WTC11 (cell line): ENCODE measurements around the gene DPP9. TPM values are rescaled to one million over a fixed set of nuclear protein-coding genes. Genes with fewer than 3 reads are reported as not detected.

Experiments
- ATF2 ChIP-seq: sonication (generic); formaldehyde crosslinking; IDR thresholded peaks from 2 replicates; pipeline ENCODE4 v1.8.1; 2022; ENCODE audit warnings: low read depth, missing genetic modification reagents, borderline replicate concordance
- CREM ChIP-seq: sonication (generic); formaldehyde crosslinking; IDR thresholded peaks from 2 replicates; pipeline ENCODE4 v1.8.1; 2022; ENCODE audit warnings: mild to moderate bottlenecking, missing genetic modification reagents, moderate library complexity
- E2F5 ChIP-seq: sonication (generic); formaldehyde crosslinking; IDR thresholded peaks from 2 replicates; pipeline ENCODE4 v1.8.1; 2022; ENCODE audit warnings: mild to moderate bottlenecking, moderate library complexity, missing genetic modification reagents
- ESRRA ChIP-seq: sonication (generic); formaldehyde crosslinking; IDR thresholded peaks from 2 replicates; pipeline ENCODE4 v1.8.1; 2022; ENCODE audit warnings: mild to moderate bottlenecking, missing genetic modification reagents, borderline replicate concordance
- FOXJ3 ChIP-seq: sonication (generic); formaldehyde crosslinking; IDR thresholded peaks from 2 replicates; pipeline ENCODE4 v1.9.0; 2021; ENCODE audit warnings: missing genetic modification reagents, mild to moderate bottlenecking, borderline replicate concordance
- FOXK1 ChIP-seq: sonication (generic); formaldehyde crosslinking; IDR thresholded peaks from 2 replicates; pipeline ENCODE4 v1.8.0; 2022; ENCODE audit warnings: mild to moderate bottlenecking, moderate library complexity, missing genetic modification reagents
- GABPB1 ChIP-seq: sonication (generic); formaldehyde crosslinking; IDR thresholded peaks from 2 replicates; pipeline ENCODE4 v1.8.1; 2023; ENCODE audit warnings: mild to moderate bottlenecking, missing genetic modification reagents
- HMGXB4 ChIP-seq: sonication (generic); formaldehyde crosslinking; IDR thresholded peaks from 2 replicates; pipeline ENCODE4 v1.8.1; 2023; ENCODE audit warnings: mild to moderate bottlenecking, moderate library complexity, missing genetic modification reagents
- PREB ChIP-seq: sonication (generic); formaldehyde crosslinking; IDR thresholded peaks from 2 replicates; pipeline ENCODE4 v1.8.1; 2022; ENCODE audit warnings: mild to moderate bottlenecking, missing genetic modification reagents, moderate library complexity, borderline replicate concordance
- PRRX2 ChIP-seq: fragments of 250-450 bp; sonication (Bioruptor Pico); IDR thresholded peaks from 2 replicates; pipeline ENCODE4 v1.8.0; 2021; ENCODE audit warnings: mild to moderate bottlenecking
- USF2 ChIP-seq: sonication (generic); formaldehyde crosslinking; IDR thresholded peaks from 2 replicates; pipeline ENCODE4 v1.8.1; 2023; ENCODE audit warnings: mild to moderate bottlenecking, missing genetic modification reagents, moderate library complexity
- ZNF281 ChIP-seq: sonication (generic); formaldehyde crosslinking; IDR thresholded peaks from 2 replicates; pipeline ENCODE4 v1.8.0; 2023; ENCODE audit warnings: mild to moderate bottlenecking, missing genetic modification reagents
- ZNF425 ChIP-seq: fragments of 250-450 bp; sonication (Bioruptor Pico); conservative IDR thresholded peaks from 2 replicates; pipeline ENCODE4 v1.9.0; 2021; ENCODE audit warnings: mild to moderate bottlenecking
- ZNF512 ChIP-seq: sonication (generic); formaldehyde crosslinking; IDR thresholded peaks from 2 replicates; pipeline ENCODE4 v1.8.1; 2022; ENCODE audit warnings: missing genetic modification reagents, borderline replicate concordance
- ZNF532 ChIP-seq: fragments of 250-450 bp; sonication (Bioruptor Pico); IDR thresholded peaks from 2 replicates; pipeline ENCODE4 v1.9.0; 2021; ENCODE audit warnings: mild to moderate bottlenecking, borderline replicate concordance
- ZNF671 ChIP-seq: fragments of 250-450 bp; sonication (Bioruptor Pico); IDR thresholded peaks from 2 replicates; pipeline ENCODE4 v1.8.0; 2021; ENCODE audit warnings: mild to moderate bottlenecking
- ZSCAN18 ChIP-seq: fragments of 250-450 bp; sonication (Bioruptor Pico); IDR thresholded peaks from 2 replicates; pipeline ENCODE4 v2.1.2; 2022; ENCODE audit warnings: mild to moderate bottlenecking, moderate library complexity
- total RNA-seq: library from RNA; stranded (reverse); gene quantifications from 3 replicates; pipeline ENCODE4 v1.2.3, GENCODE V29; 2021

Gene DPP9
- total RNA-seq, 1 experiment from 2014 or later = 52.9 TPM

GRCh38 chr19:4723595-4724514 lies at the start of gene DPP9 (continued):
- no peak for TF ChIP-seq ZNF532 (CRISPR knock-in tag)
- no peak for TF ChIP-seq ATF2 (CRISPR knock-in tag)
- TF ChIP-seq ZNF425 = no peak
- no peak for TF ChIP-seq PRRX2 (CRISPR knock-in tag)
- TF ChIP-seq ZNF281 (CRISPR knock-in tag) = no peak
- peak; percentile 71 for TF ChIP-seq ESRRA (CRISPR knock-in tag)
- no peak for TF ChIP-seq ZNF512 (CRISPR knock-in tag)
- TF ChIP-seq PREB = no peak
- peak; percentile 73; the same call in 1 of the 2 replicates for TF ChIP-seq E2F5
- TF ChIP-seq USF2 (CRISPR knock-in tag) = peak; percentile 37; the same call in 1 of the 2 replicates
- TF ChIP-seq CREM (CRISPR knock-in tag) = peak; percentile 60
- peak; percentile 93 for TF ChIP-seq GABPB1 (CRISPR knock-in tag)
- TF ChIP-seq HMGXB4 (CRISPR knock-in tag) = peak; percentile 97
- no peak for TF ChIP-seq FOXJ3 (CRISPR knock-in tag)
- no peak for TF ChIP-seq ZSCAN18 (CRISPR knock-in tag)
- no peak for TF ChIP-seq ZNF671
- TF ChIP-seq FOXK1 = peak; percentile 91
